Endothelial cell of umbilical vein (primary cell): ENCODE measurements around the gene CAMTA1. TPM values are rescaled to one million over a fixed set of nuclear protein-coding genes. Genes with fewer than 3 reads are reported as not detected.

Source experiments
- BruUV-seq: library from RNA; stranded (reverse); fragments of 400-500 nt; replicated peaks from 2 replicates; lab custom pipeline; 2021; lab: Mats Ljungman, UMichigan
- CTCF ChIA-PET: fragments of 300-600, 350-600 bp; sonication (Branson Sonifier 250); formaldehyde crosslinking; loops from one replicate; lab custom pipeline; 2021; ENCODE audit warnings: antibody characterized with exemption, inconsistent platforms; lab: Charles Lee
- POLR2A ChIA-PET: fragments of 300-600, 350-600 bp; sonication (Branson Sonifier 250); formaldehyde crosslinking; loops from one replicate; lab custom pipeline; 2021; ENCODE audit warnings: antibody characterized with exemption, inconsistent platforms; lab: Charles Lee
- DNase-seq: peaks from one replicate; pipeline ENCODE4 v3.0.0-alpha.2; 2011; ENCODE audit warnings: low read depth, low spot score
- FAIRE-seq: peaks from 2 replicates; lab custom pipeline; 2011; peaks lifted over from hg19 to GRCh38; lab: Jason Lieb, UNC
- H2AFZ ChIP-seq: 2 replicates; pipeline ENCODE4 v1.6.0; 2012; ENCODE audit warnings: low read depth, low read length, control low read depth, inconsistent platforms
- H3K27ac ChIP-seq: 2 replicates; pipeline ENCODE4 v1.5.1; 2011; ENCODE audit warnings: low read depth, mild to moderate bottlenecking, control low read depth, low read length, moderate library complexity; ENCODE audit not compliant: insufficient read depth
- H3K27me3 ChIP-seq, 2 experiments: 2 replicates each; pipeline versions ENCODE4 v1.6.0 to v1.6.1; 2011; ENCODE audit warnings: low read length in 2 of 2, mixed read lengths in 1 of 2; ENCODE audit not compliant: control insufficient read depth in 2 of 2, insufficient read depth in 2 of 2
- H3K36me3 ChIP-seq, 2 experiments: 2 replicates in 1 of 2; 3 replicates in 1 of 2; pipeline ENCODE4 v1.5.1; 2011; ENCODE audit warnings: low read length in 2 of 2, mild to moderate bottlenecking in 1 of 2, moderate library complexity in 1 of 2; ENCODE audit not compliant: control insufficient read depth in 2 of 2, insufficient read depth in 2 of 2; ENCODE audit errors: extremely low read depth in 1 of 2
- H3K4me1 ChIP-seq: 3 replicates; pipeline ENCODE4 v1.5.1; 2011; ENCODE audit warnings: mild to moderate bottlenecking, low read length; ENCODE audit not compliant: control insufficient read depth, insufficient read depth; ENCODE audit errors: extremely low read depth
- H3K4me2 ChIP-seq: 2 replicates; pipeline ENCODE4 v1.6.1; 2011; ENCODE audit warnings: low read length, control low read depth, mixed read lengths; ENCODE audit not compliant: insufficient read depth
- H3K4me3 ChIP-seq, 3 experiments: fragments of 200-600 bp in 1 of 3; sonication (generic), shearing (Covaris generic) in 1 of 3; replicated peaks in 1 of 3; 2 replicates each; pipeline ENCODE4 v1.5.1; 2011 to 2016; ENCODE audit warnings: control low read depth in 3 of 3, low read length in 3 of 3, mild to moderate bottlenecking in 2 of 3, inconsistent platforms in 1 of 3, low read depth in 1 of 3, moderate library complexity in 1 of 3; ENCODE audit not compliant: insufficient read depth in 1 of 3
- H3K79me2 ChIP-seq: 2 replicates; pipeline ENCODE4 v1.6.0; 2012; ENCODE audit warnings: low read length, inconsistent platforms; ENCODE audit not compliant: control insufficient read depth, insufficient read depth
- H3K9ac ChIP-seq: replicated peaks from 2 replicates; pipeline ENCODE3; 2011; ENCODE audit warnings: low read length, control low read depth; ENCODE audit not compliant: insufficient read depth; ENCODE audit errors: extremely low read depth
- H3K9me1 ChIP-seq: replicated peaks from 3 replicates; pipeline ENCODE4 v1.6.0; 2011; ENCODE audit warnings: mild to moderate bottlenecking, low read length; ENCODE audit not compliant: control insufficient read depth, insufficient read depth; ENCODE audit errors: extremely low read depth
- H3K9me3 ChIP-seq: replicated peaks from 2 replicates; pipeline ENCODE4 v1.5.1; 2012; ENCODE audit warnings: low read length, inconsistent platforms; ENCODE audit not compliant: control insufficient read depth, insufficient read depth
- H4K20me1 ChIP-seq: replicated peaks from 2 replicates; pipeline ENCODE3; 2011; ENCODE audit warnings: mild to moderate bottlenecking, low read length; ENCODE audit not compliant: control insufficient read depth, insufficient read depth; ENCODE audit errors: extremely low read depth
- CTCF ChIP-seq, 2 donors: IDR thresholded peaks; 1 replicate in 1 of 2; 2 replicates in 1 of 2; pipeline ENCODE4 v1.5.1; 2011; ENCODE audit warnings: low read length in 2 of 2, mild to moderate bottlenecking in 2 of 2, moderate library complexity in 2 of 2, control low read depth in 1 of 2, inconsistent platforms in 1 of 2, low read depth in 1 of 2; ENCODE audit not compliant: insufficient read depth in 1 of 2; ENCODE audit errors: extremely low read depth in 1 of 2
- GATA2 ChIP-seq: IDR thresholded peaks from 2 replicates; pipeline ENCODE4 v1.7.0; 2011; ENCODE audit warnings: low read depth, mild to moderate bottlenecking, moderate library complexity, mixed read lengths, low read length; ENCODE audit not compliant: insufficient read length, insufficient read depth
- JUN ChIP-seq: IDR thresholded peaks from 2 replicates; pipeline ENCODE4 v1.6.1; 2011; ENCODE audit warnings: borderline replicate concordance, low read depth; ENCODE audit not compliant: insufficient read length, insufficient read depth
- dilution Hi-C: fragments of 300-500 bp; cut with MboI; formaldehyde crosslinking; loops from one replicate; pipeline ENCODE4 v1.15.0; 2019; ENCODE audit warnings: low sequenced_read_pairs; ENCODE audit not compliant: extremely low pct_ligation_motif_present
- intact Hi-C: fragments of 100-400 bp; cut with micrococcal nuclease; formaldehyde crosslinking; loops from one replicate; pipeline ENCODE4 v1.10.0; 2022
- polyA plus RNA-seq, 4 experiments: library from polyadenylated mRNA; depleted of rRNA in 3 of 4; stranded (reverse) in 3 of 4; unstranded in 1 of 4; fragments of >200 nt; gene quantifications; 2 replicates each; pipeline versions ENCODE4 v1.2.1 to v1.2.3, GENCODE V29; 2011 to 2012; ENCODE audit warnings: missing spikeins in 1 of 4
- total RNA-seq: library from RNA; stranded (reverse); gene quantifications from 2 replicates; pipeline ENCODE4 v1.2.3, GENCODE V29; 2021

The CAMTA1 gene
- total and polyA plus RNA-seq, 2 donors (not counting 3 experiments of a cell fraction or from before 2014, with no cell fraction given), result 50.8 to 92.7 TPM

GRCh38 chr1:6790146-6790545 is 4.9 kb downstream of the CAMTA1 start:
- no peaks in the 10 kb centered on the region for H3K27me3 ChIP-seq
- no peak for TF ChIP-seq CTCF (IDR thresholded peaks at IDR 0.05; ENCODE audit: extremely low read depth in 1 of 2, insufficient read depth in 1 of 2, low read depth in 1 of 2, low read length in 2 of 2)
- H3K4me3 ChIP-seq, result no peak overlapping the region
- H3K4me1 ChIP-seq, result peaks cover 25% of the 10 kb centered on the region
- intact Hi-C loops (loop anchor here (10.0 kb wide), 1 partner anchor 755 kb away; no protein-coding TSS in a partner anchor), dilution Hi-C loops (no loop called here)
- H4K20me1 ChIP-seq, result peaks cover 3% of the 10 kb centered on the region
- no peaks in the 10 kb centered on the region for H3K9me1 ChIP-seq
- ChIA-PET CTCF (interaction anchor here (3.2 kb wide), 1 partner anchor 280 kb away, joined by 11 read pairs; no protein-coding TSS in a partner anchor), POLR2A (no interaction called here)
- no peaks in the 10 kb centered on the region for H3K36me3 ChIP-seq
- no peak overlapping the region for H2AFZ ChIP-seq
- H3K27ac ChIP-seq, result no peak overlapping the region
- DNase-seq, result no peak
- H3K79me2 ChIP-seq, result peaks cover 58% of the 10 kb centered on the region
- H3K4me2 ChIP-seq, result no peak overlapping the region
- no peak for FAIRE-seq
- H3K9ac ChIP-seq, result no peak overlapping the region
- BruUV-seq, result no TSS peak
- H3K9me3 ChIP-seq, result no peaks in the 10 kb centered on the region

GRCh38 chr1:6794164-6794563 is 8.9 kb downstream of the CAMTA1 start:
- H3K9ac ChIP-seq, result no peak overlapping the region
- H3K9me3 ChIP-seq, result no peaks in the 10 kb centered on the region
- no peak overlapping the region for H2AFZ ChIP-seq
- H4K20me1 ChIP-seq, result no peaks in the 10 kb centered on the region
- no peaks in the 10 kb centered on the region for H3K9me1 ChIP-seq
- H3K4me2 ChIP-seq, result no peak overlapping the region
- FAIRE-seq, result peak; percentile 62
- peaks cover 29% of the 10 kb centered on the region for H3K4me1 ChIP-seq
- TF ChIP-seq GATA2 (peak; percentile 69), JUN (no peak), CTCF (IDR thresholded peaks at IDR 0.05; ENCODE audit: extremely low read depth in 1 of 2, insufficient read depth in 1 of 2, low read depth in 1 of 2, low read length in 2 of 2) (peak in 1 of 2 donors; percentile 16)
- H3K36me3 ChIP-seq, result no peaks in the 10 kb centered on the region
- intact Hi-C loops (loop anchor here (1.0 to 10.0 kb wide), 3 partner anchors 424 to 853 kb away; no protein-coding TSS in a partner anchor), dilution Hi-C loops (no loop called here)
- peaks cover 37% of the 10 kb centered on the region for H3K79me2 ChIP-seq
- no peaks in the 10 kb centered on the region for H3K27me3 ChIP-seq
- peak; percentile 71 for DNase-seq
- ChIA-PET CTCF (interaction anchor here (1.2 to 2.8 kb wide), 8 partner anchors 74 to 414 kb away, joined by 3 to 71 read pairs (median 14); partner anchors contain the start of gene DNAJC11), POLR2A (no interaction called here)
- no peak overlapping the region for H3K27ac ChIP-seq
- BruUV-seq, result no TSS peak
- H3K4me3 ChIP-seq, result no peak overlapping the region
